ENCODE results near the gene LIN9. TPM values are rescaled to one million over a fixed set of nuclear protein-coding genes. Genes with fewer than 3 reads are reported as not detected.

The LIN9 gene
- total RNA-seq, 1 donor from 2014 or later = 19.5 TPM

- TF ChIP-seq, protein P1, sequence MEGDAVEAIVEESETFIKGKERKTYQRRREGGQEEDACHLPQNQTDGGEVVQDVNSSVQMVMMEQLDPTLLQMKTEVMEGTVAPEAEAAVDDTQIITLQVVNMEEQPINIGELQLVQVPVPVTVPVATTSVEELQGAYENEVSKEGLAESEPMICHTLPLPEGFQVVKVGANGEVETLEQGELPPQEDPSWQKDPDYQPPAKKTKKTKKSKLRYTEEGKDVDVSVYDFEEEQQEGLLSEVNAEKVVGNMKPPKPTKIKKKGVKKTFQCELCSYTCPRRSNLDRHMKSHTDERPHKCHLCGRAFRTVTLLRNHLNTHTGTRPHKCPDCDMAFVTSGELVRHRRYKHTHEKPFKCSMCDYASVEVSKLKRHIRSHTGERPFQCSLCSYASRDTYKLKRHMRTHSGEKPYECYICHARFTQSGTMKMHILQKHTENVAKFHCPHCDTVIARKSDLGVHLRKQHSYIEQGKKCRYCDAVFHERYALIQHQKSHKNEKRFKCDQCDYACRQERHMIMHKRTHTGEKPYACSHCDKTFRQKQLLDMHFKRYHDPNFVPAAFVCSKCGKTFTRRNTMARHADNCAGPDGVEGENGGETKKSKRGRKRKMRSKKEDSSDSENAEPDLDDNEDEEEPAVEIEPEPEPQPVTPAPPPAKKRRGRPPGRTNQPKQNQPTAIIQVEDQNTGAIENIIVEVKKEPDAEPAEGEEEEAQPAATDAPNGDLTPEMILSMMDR (IDR thresholded peaks at IDR 0.05; ENCODE audit: borderline replicate concordance) = no peak
- Histone ChIP-seq H3K27me3 (ENCODE audit: low read depth) (no peaks in the 10 kb centered on the region), H3K27ac (replicated peaks) (no peak overlapping the region), H3K9me3 (replicated peaks) (no peaks in the 10 kb centered on the region), H3K36me3 (peaks cover 60% of the 10 kb centered on the region), H3K4me1 (no peaks in the 10 kb centered on the region), H3K4me3 (no peak overlapping the region)
- DNase-seq = no peak
- intact Hi-C loops (cut with micrococcal nuclease) = no loop called here
These were observed 72.1 kb downstream of the LIN9 start for GRCh38 chr1:226236826-226237225.

DNA sequence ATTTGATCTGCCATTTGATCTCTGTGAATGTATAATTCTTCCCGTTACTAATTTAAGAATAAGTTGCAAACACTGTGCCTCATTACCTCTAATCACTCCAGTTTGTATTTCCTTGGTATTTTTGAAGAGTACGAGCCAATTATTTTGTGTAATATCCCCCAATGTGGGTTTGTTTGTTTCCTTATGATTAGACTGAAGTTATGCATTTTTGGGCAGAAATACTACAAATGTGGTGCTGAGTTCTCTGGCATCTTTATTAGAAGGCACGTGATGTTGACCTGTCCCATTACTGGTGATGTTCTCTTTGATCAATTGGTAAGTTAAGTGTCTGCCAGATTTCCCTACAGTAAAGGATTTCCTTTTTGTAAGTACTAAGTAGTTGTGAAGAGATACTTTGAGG, 75.2 kb downstream of the LIN9 start:
- no peak for DNase-seq
- Histone ChIP-seq H3K27me3 (ENCODE audit: low read depth) (no peaks in the 10 kb centered on the region), H3K4me3 (no peak overlapping the region), H3K36me3 (peaks cover 63% of the 10 kb centered on the region), H3K4me1 (no peaks in the 10 kb centered on the region), H3K9me3 (replicated peaks) (no peaks in the 10 kb centered on the region), H3K27ac (replicated peaks) (no peak overlapping the region)
- TF ChIP-seq, protein P1 (IDR thresholded peaks at IDR 0.05; ENCODE audit: borderline replicate concordance) = no peak
- intact Hi-C loops (cut with micrococcal nuclease) = no loop called here

GRCh38 chr1:226233293-226233692, 75.7 kb downstream of the LIN9 start:
- intact Hi-C loops (cut with micrococcal nuclease) = no loop called here
- Histone ChIP-seq H3K4me1 (no peaks in the 10 kb centered on the region), H3K27me3 (ENCODE audit: low read depth) (no peaks in the 10 kb centered on the region), H3K4me3 (no peak overlapping the region), H3K9me3 (replicated peaks) (no peaks in the 10 kb centered on the region), H3K36me3 (peaks cover 58% of the 10 kb centered on the region), H3K27ac (replicated peaks) (no peak overlapping the region)
- DNase-seq = no peak
- TF ChIP-seq, protein P1 (IDR thresholded peaks at IDR 0.05; ENCODE audit: borderline replicate concordance) = no peak

GRCh38 chr1:226226601-226227000, 82.4 kb downstream of the LIN9 start:
- Histone ChIP-seq H3K4me3 (no peak overlapping the region), H3K27ac (replicated peaks) (no peak overlapping the region), H3K9me3 (replicated peaks) (no peaks in the 10 kb centered on the region), H3K4me1 (peaks cover 10% of the 10 kb centered on the region), H3K27me3 (ENCODE audit: low read depth) (peaks cover 33% of the 10 kb centered on the region), H3K36me3 (peaks cover 12% of the 10 kb centered on the region)
- DNase-seq = no peak
- intact Hi-C loops (cut with micrococcal nuclease) = no loop called here
- TF ChIP-seq, protein P1 (IDR thresholded peaks at IDR 0.05; ENCODE audit: borderline replicate concordance) = no peak

- Histone ChIP-seq H3K4me1 (peaks cover 10% of the 10 kb centered on the region), H3K36me3 (no peaks in the 10 kb centered on the region), H3K9me3 (replicated peaks) (no peaks in the 10 kb centered on the region), H3K4me3 (peak overlapping the region; percentile 67), H3K27ac (replicated peaks) (no peak overlapping the region), H3K27me3 (ENCODE audit: low read depth) (peaks cover 33% of the 10 kb centered on the region)
- DNase-seq = no peak
- intact Hi-C loops (cut with micrococcal nuclease) = no loop called here
- TF ChIP-seq, protein P1 (IDR thresholded peaks at IDR 0.05; ENCODE audit: borderline replicate concordance) = no peak
These were observed 85.1 kb downstream of the LIN9 start for GRCh38 chr1:226223786-226224244.
